Urinary bladder (tissue), 4 donors: ENCODE results near the gene CFAP20DC. TPM values are rescaled to one million over a fixed set of nuclear protein-coding genes. Genes with fewer than 3 reads are reported as not detected.
"Not testable (repeated sequence)": the region's sequence is repeated elsewhere in the genome, so short reads cannot be mapped to it uniquely, and the experiment has no call there.

Source experiments
- DNase-seq: peaks from one replicate; pipeline ENCODE4 v3.0.0-alpha.2; 2015; ENCODE audit errors: extremely low spot score
- H3K27ac ChIP-seq: one replicate; pipeline ENCODE4 v1.5.1; 2013; ENCODE audit warnings: low read depth, mild to moderate bottlenecking, moderate library complexity
- H3K36me3 ChIP-seq: one replicate; pipeline ENCODE4 v1.6.1; 2013; ENCODE audit warnings: mild to moderate bottlenecking, moderate library complexity; ENCODE audit not compliant: insufficient read depth
- H3K4me1 ChIP-seq: one replicate; pipeline ENCODE4 v1.6.1; 2013; ENCODE audit warnings: mild to moderate bottlenecking, moderate library complexity; ENCODE audit not compliant: insufficient read depth
- H3K4me3 ChIP-seq: one replicate; pipeline ENCODE4 v1.5.1; 2013; ENCODE audit warnings: low read depth, low read length
- WGBS: extraction: QIAGEN DNeasy Blood & Tissue Kit; methylation state at CpG from one replicate; pipeline ENCODE4 v1.1.7; 2013; 5-methylcytosine and 5-hydroxymethylcytosine counted together
- polyA plus RNA-seq: library from polyadenylated mRNA; stranded (reverse); fragments of 200-250 nt; gene quantifications from one replicate; pipeline ENCODE4 v1.2.3, GENCODE V29; 2013
- total RNA-seq: library from RNA; depleted of rRNA; stranded (reverse); fragments of >200 nt; gene quantifications from one replicate; pipeline ENCODE4 v1.2.3, GENCODE V29; 2014
- donor health status: healthy with polysubstance abuse.
- donor health status: healthy.

Gene CFAP20DC
- total and polyA plus RNA-seq, 2 donors = 0.39 to 4.3 TPM

GRCh38 chr3:58973796-58974195, 76.0 kb downstream of the CFAP20DC start:
- H3K4me3 ChIP-seq = no peak overlapping the region
- DNase-seq = no peak
- WGBS = 92% methylated on average over 3 of the region's 3 CpGs
- H3K4me1 ChIP-seq = no peaks in the 10 kb centered on the region
- H3K36me3 ChIP-seq = no peaks in the 10 kb centered on the region
- no peak overlapping the region for H3K27ac ChIP-seq

DNA sequence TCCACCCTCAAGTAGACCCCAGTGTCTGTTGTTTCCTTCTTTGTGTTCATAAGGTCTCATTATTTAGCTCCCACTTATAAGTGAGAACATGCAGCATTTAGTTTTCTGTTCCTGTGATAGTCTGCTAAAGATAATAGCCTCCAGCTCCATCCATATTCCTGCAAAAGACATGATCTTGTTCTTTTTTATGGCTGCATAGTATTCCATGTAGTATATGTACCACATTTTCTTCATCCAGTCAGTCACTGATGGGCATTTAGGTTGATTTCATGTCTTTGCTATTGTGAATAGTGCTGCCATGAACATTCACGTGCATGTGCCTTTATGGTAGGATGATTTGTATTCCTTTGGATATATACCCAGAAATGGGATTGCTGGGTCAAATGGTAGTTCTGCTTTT, 82.0 kb downstream of the CFAP20DC start:
- H3K4me3 ChIP-seq, H3K27ac ChIP-seq, H3K36me3 ChIP-seq, H3K4me1 ChIP-seq, DNase-seq: not testable (repeated sequence)
- WGBS = 99% methylated on average over 1 of the region's 1 CpG

GRCh38 chr3:58965865-58966264, 84.0 kb downstream of the CFAP20DC start:
- no peaks in the 10 kb centered on the region for H3K4me1 ChIP-seq
- DNase-seq = no peak
- WGBS = 40% methylated on average over 2 of the region's 2 CpGs
- no peaks in the 10 kb centered on the region for H3K36me3 ChIP-seq
- no peak overlapping the region for H3K27ac ChIP-seq
- H3K4me3 ChIP-seq = no peak overlapping the region

GRCh38 chr3:58963928-58964503, 85.8 kb downstream of the CFAP20DC start:
- 66% methylated on average over 2 of the region's 2 CpGs for WGBS
- Histone ChIP-seq H3K4me3 (no peak overlapping the region), H3K4me1 (no peaks in the 10 kb centered on the region), H3K36me3 (no peaks in the 10 kb centered on the region), H3K27ac (no peak overlapping the region)
- no peak for DNase-seq

- Histone ChIP-seq H3K36me3 (no peaks in the 10 kb centered on the region), H3K4me1 (no peaks in the 10 kb centered on the region), H3K27ac (no peak overlapping the region), H3K4me3 (no peak overlapping the region)
- WGBS = 98% methylated on average over 3 of the region's 3 CpGs
- no peak for DNase-seq
Measured at GRCh38 chr3:58962816-58963215, 87.0 kb downstream of the CFAP20DC start.

- no peak for DNase-seq
- 71% methylated on average over 2 of the region's 2 CpGs for WGBS
- Histone ChIP-seq H3K27ac (no peak overlapping the region), H3K36me3 (no peaks in the 10 kb centered on the region), H3K4me3 (no peak overlapping the region), H3K4me1 (no peaks in the 10 kb centered on the region)
Measured at GRCh38 chr3:58962040-58962651, 87.7 kb downstream of the CFAP20DC start.

DNA sequence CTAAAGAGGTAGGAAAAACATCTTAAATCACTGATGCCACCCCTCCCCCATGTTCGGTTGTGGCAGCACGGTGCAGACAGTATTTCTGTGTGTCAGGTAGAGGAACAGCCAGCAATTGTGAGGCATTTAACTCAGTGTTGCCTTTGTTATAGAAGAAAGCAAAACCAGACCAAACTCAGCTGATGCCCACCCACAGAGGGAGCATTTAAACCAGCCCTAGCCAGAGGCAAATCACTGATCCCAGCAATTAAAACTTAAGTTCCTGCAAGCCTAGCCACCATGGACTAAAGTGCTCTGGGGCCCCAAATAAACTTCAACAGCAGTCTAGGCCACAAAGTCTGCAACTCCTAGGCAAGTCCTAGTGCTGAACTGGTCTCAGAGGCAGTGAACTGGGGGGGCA, 94.5 kb downstream of the CFAP20DC start:
- H3K36me3 ChIP-seq = no peaks in the 10 kb centered on the region
- WGBS = 48% methylated on average over 2 of the region's 2 CpGs

GRCh38 chr3:58953288-58953687, 96.5 kb downstream of the CFAP20DC start:
- H3K4me3 ChIP-seq = no peak overlapping the region
- H3K4me1 ChIP-seq = no peaks in the 10 kb centered on the region
- H3K36me3 ChIP-seq = no peaks in the 10 kb centered on the region
- no peak for DNase-seq
- no peak overlapping the region for H3K27ac ChIP-seq
- 82% methylated on average over 1 of the region's 1 CpG for WGBS

More for the DNA sequence above, 94.5 kb downstream of the CFAP20DC start:
- Histone ChIP-seq H3K27ac (no peak overlapping the region), H3K4me1 (no peaks in the 10 kb centered on the region), H3K4me3 (no peak overlapping the region)
- DNase-seq = no peak

GRCh38 chr3:58952128-58952917, 97.5 kb downstream of the CFAP20DC start:
- H3K36me3 ChIP-seq = no peaks in the 10 kb centered on the region
- H3K27ac ChIP-seq = no peak overlapping the region
- no peak for DNase-seq
- no peak overlapping the region for H3K4me3 ChIP-seq
- H3K4me1 ChIP-seq = no peaks in the 10 kb centered on the region
- WGBS = 83% methylated on average over 4 of the region's 4 CpGs

- Histone ChIP-seq H3K4me1 (no peaks in the 10 kb centered on the region), H3K36me3 (no peaks in the 10 kb centered on the region), H3K27ac (no peak overlapping the region), H3K4me3 (no peak overlapping the region)
- DNase-seq = no peak
- WGBS = 84% methylated on average over 1 of the region's 1 CpG
Measured at GRCh38 chr3:58948018-58948417, 101.8 kb downstream of the CFAP20DC start.

GRCh38 chr3:58946875-58947274, 103.0 kb downstream of the CFAP20DC start:
- Histone ChIP-seq H3K36me3 (no peaks in the 10 kb centered on the region), H3K4me3 (no peak overlapping the region), H3K4me1 (no peaks in the 10 kb centered on the region), H3K27ac (no peak overlapping the region)
- no peak for DNase-seq
- WGBS = 83% methylated on average over 2 of the region's 2 CpGs

DNA sequence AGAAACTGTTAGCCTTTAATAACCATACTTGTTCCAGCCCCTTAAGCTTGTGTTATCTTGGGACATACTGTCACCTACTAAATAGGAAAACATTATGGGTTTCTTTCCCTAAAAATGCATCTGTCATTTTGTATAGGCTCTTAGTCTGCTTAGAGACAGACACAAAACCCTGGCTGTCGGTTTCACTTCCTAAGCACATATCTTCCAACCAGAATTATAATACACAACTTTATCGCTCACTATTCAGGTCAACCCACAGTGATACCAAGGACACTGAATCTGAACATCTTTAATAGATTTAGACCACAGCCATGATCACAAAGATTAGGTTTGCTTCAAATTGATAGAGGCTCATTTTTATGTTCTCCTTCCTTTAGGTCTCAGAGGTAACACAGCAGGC, 111.8 kb downstream of the CFAP20DC start:
- Histone ChIP-seq H3K4me3 (no peak overlapping the region), H3K36me3 (no peaks in the 10 kb centered on the region), H3K4me1 (no peaks in the 10 kb centered on the region), H3K27ac (no peak overlapping the region)
- no peak for DNase-seq
- WGBS = 74% methylated on average over 2 of the region's 2 CpGs

DNA sequence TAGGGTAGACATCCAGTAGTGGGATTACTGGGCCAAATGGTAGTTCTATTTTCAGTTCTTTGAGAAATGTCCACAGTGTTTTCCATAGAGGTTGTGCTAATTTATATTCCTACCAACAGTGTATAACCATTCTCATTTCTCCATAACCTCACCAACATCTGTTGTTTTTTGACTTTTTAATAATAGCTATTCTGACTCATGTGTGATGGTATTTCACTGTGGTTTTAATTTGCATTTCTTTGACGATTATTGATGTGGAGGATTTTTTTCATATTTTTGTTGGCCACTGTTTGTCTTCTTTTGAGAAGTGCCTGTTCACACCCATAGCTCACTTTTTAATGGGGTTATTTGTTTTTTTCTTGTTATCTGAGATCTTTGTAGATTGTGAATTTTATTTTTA, 125.2 kb downstream of the CFAP20DC start:
- H3K27ac ChIP-seq = no peak overlapping the region
- no peaks in the 10 kb centered on the region for H3K4me1 ChIP-seq
- no peak for DNase-seq
- no peak overlapping the region for H3K4me3 ChIP-seq
- 88% methylated on average over 1 of the region's 1 CpG for WGBS
- no peaks in the 10 kb centered on the region for H3K36me3 ChIP-seq

DNA sequence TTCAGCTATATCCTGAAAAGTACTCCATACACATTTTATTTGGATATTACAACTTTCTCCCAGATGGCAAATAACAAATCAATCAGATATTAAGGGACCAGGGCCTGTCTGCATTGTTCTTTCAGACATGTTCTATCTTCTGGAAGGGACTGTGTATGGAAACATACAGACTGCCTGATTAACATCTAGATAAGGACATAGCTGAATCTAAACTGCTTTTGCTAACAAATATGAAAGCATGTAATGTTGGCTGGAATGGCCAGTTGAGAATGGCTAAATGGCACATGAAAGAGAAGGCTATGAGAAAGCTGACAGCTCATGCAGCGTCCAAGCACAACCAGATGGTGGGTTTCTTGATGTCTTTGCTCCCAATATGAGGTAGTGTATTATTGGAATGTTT, 149.4 kb downstream of the CFAP20DC start:
- H3K27ac ChIP-seq = no peak overlapping the region
- no peak for DNase-seq
- WGBS = 77% methylated on average over 1 of the region's 1 CpG
- H3K36me3 ChIP-seq = no peaks in the 10 kb centered on the region
- no peaks in the 10 kb centered on the region for H3K4me1 ChIP-seq
- H3K4me3 ChIP-seq = no peak overlapping the region
